ENCODE results near the gene DDX56.
A peak's percentile ranks its signal among the peaks of the same experiment; 100 is the strongest.

The DDX56 gene, protein sequence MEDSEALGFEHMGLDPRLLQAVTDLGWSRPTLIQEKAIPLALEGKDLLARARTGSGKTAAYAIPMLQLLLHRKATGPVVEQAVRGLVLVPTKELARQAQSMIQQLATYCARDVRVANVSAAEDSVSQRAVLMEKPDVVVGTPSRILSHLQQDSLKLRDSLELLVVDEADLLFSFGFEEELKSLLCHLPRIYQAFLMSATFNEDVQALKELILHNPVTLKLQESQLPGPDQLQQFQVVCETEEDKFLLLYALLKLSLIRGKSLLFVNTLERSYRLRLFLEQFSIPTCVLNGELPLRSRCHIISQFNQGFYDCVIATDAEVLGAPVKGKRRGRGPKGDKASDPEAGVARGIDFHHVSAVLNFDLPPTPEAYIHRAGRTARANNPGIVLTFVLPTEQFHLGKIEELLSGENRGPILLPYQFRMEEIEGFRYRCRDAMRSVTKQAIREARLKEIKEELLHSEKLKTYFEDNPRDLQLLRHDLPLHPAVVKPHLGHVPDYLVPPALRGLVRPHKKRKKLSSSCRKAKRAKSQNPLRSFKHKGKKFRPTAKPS

DNA sequence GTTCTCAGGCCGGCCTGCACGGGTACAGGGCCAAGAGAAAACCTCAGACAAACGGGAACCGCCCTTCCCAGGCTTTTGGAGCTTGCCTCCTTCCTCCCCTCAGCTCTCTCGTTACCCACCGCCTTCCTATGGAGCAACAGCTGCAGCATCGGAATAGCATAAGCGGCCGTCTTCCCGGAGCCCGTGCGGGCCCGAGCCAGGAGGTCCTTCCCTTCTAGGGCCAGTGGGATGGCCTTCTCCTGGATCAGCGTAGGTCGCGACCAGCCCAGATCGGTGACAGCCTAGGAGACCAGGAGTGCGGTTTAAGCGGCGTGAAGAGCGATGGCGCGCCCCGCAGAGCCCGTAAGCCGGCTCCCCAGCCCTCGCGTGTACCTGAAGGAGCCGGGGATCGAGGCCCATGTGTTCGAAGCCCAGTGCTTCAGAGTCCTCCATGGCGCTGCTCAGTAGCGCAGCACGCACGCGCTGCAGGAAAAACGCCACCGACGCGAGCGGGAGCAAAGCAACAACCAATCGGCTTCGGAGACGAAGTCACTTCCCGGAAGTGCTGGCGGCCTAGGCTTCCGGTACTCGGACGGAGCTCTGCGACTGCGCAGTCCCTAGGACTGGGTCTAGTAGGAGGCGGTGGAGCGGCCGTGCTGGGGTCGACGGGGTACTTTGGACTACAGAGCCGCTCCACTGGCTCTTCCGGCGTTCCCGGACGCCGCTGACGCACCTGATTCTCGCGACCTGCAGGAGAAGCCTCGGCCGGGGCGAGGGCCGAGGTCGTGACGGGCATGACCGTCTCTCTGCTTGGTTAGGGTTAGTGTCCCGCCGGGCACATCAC lies at the start of gene DDX56:
Gene DDX56, minus strand, starts transcription at position 445 of the 823 bp plus-strand sequence. Its CDS starts 13 bp downstream, at position 432.
- Histone ChIP-seq H3K9ac (ENCODE audit: low read length) (peak within 1 kb of the TSS; percentile 88), H3K36me3 (ENCODE audit: control insufficient read depth, insufficient read depth, low read length) (peaks cover 30% of the 10 kb centered on the region), H3K4me3 (ENCODE audit: low read length) (peak within 1 kb of the TSS; percentile 93), H3K27me3 (ENCODE audit: control insufficient read depth, insufficient read depth, low read length) (no peaks in the 10 kb centered on the region), H3K4me1 (ENCODE audit: control insufficient read depth, insufficient read depth, low read length) (peaks cover 17% of the 10 kb centered on the region), H3K9me3 (ENCODE audit: control insufficient read depth, low read length) (no peaks in the 10 kb centered on the region)

DNA sequence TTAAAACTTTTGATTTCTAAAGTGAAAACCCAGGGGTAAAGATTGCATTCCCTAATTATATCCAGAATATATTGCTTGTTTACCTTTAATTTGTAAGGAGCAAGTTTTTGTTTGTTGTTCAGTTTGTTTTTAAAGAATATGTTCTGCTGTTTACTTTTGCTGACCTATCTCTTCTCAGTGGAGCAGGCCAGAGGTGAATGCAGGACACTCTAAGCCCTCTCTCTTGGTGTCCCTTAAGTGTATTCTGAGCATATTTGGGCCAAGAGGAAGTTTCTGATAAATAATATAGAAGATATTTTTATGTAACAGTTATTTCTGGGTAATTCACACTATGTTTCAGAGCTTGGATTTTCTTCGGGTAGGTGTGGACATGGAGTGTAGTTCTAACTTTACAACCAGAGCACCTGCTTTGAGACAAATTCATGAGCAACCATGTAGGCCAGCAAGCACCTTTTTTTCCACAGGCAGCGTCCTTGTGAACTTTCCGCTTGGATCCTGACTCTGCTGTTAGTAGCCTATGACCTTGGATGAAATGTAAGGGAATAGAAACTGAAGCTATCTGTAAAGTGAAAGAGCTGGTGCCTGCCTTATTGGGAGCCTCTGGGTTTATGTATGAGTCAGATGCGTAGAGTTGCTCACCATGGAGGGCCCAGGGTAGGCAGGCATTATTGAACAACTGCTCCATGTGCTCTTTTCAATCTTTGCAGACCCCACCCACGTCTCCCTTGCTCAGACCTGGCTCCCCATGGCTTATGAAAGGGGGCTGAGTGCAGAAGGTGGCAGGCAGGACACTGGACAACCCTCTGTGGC lies 48.8 kb upstream of the DDX56 start:
- no peaks in the 10 kb centered on the region for H3K27me3 ChIP-seq (ENCODE audit: control insufficient read depth, insufficient read depth, low read length)
- no peak overlapping the region for H3K4me3 ChIP-seq (ENCODE audit: low read length)
- peaks cover 35% of the 10 kb centered on the region for H3K4me1 ChIP-seq (ENCODE audit: control insufficient read depth, insufficient read depth, low read length)
- no peak overlapping the region for H3K9ac ChIP-seq (ENCODE audit: low read length)
- H3K36me3 ChIP-seq (ENCODE audit: control insufficient read depth, insufficient read depth, low read length): peaks cover 8% of the 10 kb centered on the region
- no peaks in the 10 kb centered on the region for H3K9me3 ChIP-seq (ENCODE audit: control insufficient read depth, low read length)

DNA sequence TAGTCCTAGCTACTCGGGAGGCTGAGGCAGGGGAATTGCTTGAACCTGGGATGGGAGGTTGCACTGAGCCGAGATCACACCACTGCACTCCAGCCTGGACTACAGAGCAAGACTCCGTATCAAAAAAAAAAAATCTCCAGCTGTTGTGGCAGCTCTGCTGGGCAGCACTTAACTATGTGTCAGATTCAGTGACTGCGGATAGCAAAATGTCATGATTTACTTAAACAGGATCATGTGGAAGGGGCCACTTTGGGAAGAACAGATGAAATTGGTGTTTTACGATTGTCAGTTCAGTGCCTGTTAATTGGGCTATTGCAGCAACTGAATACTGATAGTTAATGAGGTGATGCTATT lies 48.0 kb upstream of the DDX56 start:
- Histone ChIP-seq H3K27me3 (ENCODE audit: control insufficient read depth, insufficient read depth, low read length) (no peaks in the 10 kb centered on the region), H3K36me3 (ENCODE audit: control insufficient read depth, insufficient read depth, low read length) (peaks cover 8% of the 10 kb centered on the region), H3K4me3 (ENCODE audit: low read length) (no peak overlapping the region), H3K4me1 (ENCODE audit: control insufficient read depth, insufficient read depth, low read length) (peaks cover 34% of the 10 kb centered on the region), H3K9ac (ENCODE audit: low read length) (no peak overlapping the region), H3K9me3 (ENCODE audit: control insufficient read depth, low read length) (no peaks in the 10 kb centered on the region)

DNA sequence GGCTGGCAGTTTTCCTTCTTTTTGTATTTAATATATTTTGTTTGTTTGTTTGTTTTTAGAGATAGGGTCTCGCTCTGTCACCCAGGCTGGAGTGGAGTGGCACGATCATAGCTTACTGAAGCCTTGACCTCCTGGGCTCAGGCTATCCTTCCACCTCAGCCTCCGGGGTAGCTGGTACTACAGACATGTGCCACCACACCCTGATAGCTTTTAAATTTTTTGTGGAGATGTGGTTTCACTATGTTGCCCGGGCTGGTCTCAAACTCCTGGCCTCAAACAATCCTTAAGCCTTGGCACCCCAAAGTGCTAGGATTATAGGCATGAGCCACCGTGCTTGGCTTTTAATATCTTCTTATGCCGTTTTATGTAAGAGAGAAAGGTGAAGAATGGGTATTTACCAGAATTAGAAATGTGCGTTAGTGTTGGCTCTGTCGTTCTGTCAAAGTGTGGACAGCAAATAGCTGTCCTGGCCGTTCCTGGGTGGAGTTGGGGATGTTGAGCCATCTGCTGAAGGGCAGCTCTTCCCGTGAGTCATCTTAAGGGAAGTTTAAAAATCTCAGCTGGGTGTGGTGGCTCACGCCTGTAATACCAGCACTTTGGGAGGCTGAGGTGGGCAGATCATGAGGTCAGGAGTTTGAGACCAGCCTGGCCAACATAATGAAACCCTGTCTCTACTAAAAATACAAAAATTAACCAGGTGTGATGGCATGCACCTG lies 47.5 kb upstream of the DDX56 start:
- Histone ChIP-seq H3K4me3 (ENCODE audit: low read length) (no peak overlapping the region), H3K9ac (ENCODE audit: low read length) (no peak overlapping the region), H3K36me3 (ENCODE audit: control insufficient read depth, insufficient read depth, low read length) (peaks cover 4% of the 10 kb centered on the region), H3K9me3 (ENCODE audit: control insufficient read depth, low read length) (no peaks in the 10 kb centered on the region), H3K4me1 (ENCODE audit: control insufficient read depth, insufficient read depth, low read length) (peaks cover 30% of the 10 kb centered on the region), H3K27me3 (ENCODE audit: control insufficient read depth, insufficient read depth, low read length) (no peaks in the 10 kb centered on the region)

DNA sequence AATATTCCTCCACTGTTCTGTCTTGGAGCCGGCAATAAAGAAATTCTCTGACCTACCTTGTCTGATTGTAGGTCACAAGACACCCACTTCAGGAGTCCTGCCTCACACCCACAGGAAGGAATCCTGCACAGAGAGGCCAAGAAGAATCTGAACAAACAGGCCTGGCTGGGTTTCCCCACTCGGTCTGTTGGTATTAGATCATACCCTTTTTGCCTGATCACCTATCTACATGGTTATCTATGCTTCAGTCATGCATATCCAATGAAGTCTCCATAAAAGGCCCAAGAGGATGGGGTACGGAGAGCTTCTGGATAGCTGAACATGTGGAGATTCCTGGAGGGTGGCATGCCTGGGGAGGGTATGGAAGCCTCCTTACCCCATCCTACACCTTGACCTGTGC lies 45.0 kb upstream of the DDX56 start:
- H3K4me3 ChIP-seq (ENCODE audit: low read length): no peak overlapping the region
- no peaks in the 10 kb centered on the region for H3K27me3 ChIP-seq (ENCODE audit: control insufficient read depth, insufficient read depth, low read length)
- no peaks in the 10 kb centered on the region for H3K9me3 ChIP-seq (ENCODE audit: control insufficient read depth, low read length)
- no peaks in the 10 kb centered on the region for H3K36me3 ChIP-seq (ENCODE audit: control insufficient read depth, insufficient read depth, low read length)
- no peak overlapping the region for H3K9ac ChIP-seq (ENCODE audit: low read length)
- H3K4me1 ChIP-seq (ENCODE audit: control insufficient read depth, insufficient read depth, low read length): peaks cover 33% of the 10 kb centered on the region

DNA sequence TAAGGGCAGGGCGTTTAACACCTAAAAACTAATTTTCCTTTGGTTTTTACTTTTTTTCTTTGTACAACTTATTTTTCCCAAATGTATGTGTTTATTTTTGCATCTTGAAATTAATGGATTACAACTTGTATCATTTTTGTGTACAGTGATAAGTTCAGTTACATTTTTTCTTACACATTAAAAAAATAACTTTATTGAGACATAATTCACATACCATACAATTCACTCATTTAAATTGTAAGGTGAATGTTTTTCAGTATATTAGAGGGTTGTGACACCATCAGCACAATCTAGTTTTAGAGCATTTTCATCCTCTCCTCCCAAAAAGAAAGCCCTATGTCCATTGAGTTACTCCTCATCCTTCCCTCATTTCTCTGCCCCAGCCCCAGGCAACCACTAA lies 44.3 kb upstream of the DDX56 start:
- H3K36me3 ChIP-seq (ENCODE audit: control insufficient read depth, insufficient read depth, low read length): no peaks in the 10 kb centered on the region
- no peak overlapping the region for H3K4me3 ChIP-seq (ENCODE audit: low read length)
- no peaks in the 10 kb centered on the region for H3K27me3 ChIP-seq (ENCODE audit: control insufficient read depth, insufficient read depth, low read length)
- H3K4me1 ChIP-seq (ENCODE audit: control insufficient read depth, insufficient read depth, low read length): peaks cover 31% of the 10 kb centered on the region
- no peak overlapping the region for H3K9ac ChIP-seq (ENCODE audit: low read length)
- no peaks in the 10 kb centered on the region for H3K9me3 ChIP-seq (ENCODE audit: control insufficient read depth, low read length)

DNA sequence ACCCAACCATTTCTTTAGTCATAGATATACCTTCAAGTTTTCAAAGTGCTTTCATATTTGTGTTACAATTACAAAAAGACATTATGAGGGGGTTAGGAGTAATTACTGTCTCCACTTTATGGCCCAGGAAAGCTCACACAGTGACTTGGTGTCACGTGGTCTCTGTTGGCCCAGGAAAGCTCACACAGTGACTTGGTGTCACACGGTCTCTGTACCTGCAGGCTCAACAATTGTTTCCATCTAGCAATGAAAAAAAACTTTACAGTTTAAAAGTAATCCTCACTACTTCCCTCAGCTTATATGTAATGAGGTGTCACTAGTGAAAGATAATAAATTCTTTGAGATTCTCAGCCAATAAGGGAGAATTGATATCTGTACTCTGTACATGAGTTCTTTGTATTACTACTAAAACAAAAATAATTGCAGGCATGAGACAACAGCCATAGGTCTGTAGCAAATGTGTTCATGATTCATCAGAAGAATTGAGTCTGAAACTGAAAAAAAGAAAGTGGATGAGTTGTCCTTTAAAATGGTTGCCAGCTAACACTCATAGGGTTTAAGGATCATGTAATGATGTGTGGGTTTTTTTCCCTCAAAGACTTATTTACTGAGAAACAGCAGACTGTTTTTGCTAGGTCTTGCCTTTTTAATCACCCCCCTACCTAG lies 43.6 kb upstream of the DDX56 start:
- Histone ChIP-seq H3K9ac (ENCODE audit: low read length) (no peak overlapping the region), H3K4me3 (ENCODE audit: low read length) (no peak overlapping the region), H3K36me3 (ENCODE audit: control insufficient read depth, insufficient read depth, low read length) (no peaks in the 10 kb centered on the region), H3K9me3 (ENCODE audit: control insufficient read depth, low read length) (no peaks in the 10 kb centered on the region), H3K27me3 (ENCODE audit: control insufficient read depth, insufficient read depth, low read length) (no peaks in the 10 kb centered on the region), H3K4me1 (ENCODE audit: control insufficient read depth, insufficient read depth, low read length) (peaks cover 24% of the 10 kb centered on the region)

DNA sequence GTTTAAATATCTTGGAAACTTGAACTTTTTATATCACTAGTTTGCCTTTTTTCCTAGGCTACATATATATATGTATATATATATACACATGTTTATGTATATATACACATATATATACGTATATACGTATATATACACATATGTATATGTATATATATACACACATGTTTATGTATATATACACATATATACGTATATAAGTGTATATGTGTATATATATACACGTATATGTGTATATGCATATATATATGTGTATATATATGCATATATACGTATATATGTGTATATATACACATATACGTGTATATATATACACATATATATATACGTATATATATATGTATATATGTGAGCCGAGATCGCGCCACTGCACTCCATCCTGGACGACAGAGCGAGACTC lies 42.8 kb upstream of the DDX56 start:
- Histone ChIP-seq H3K4me1 (ENCODE audit: control insufficient read depth, insufficient read depth, low read length) (peaks cover 21% of the 10 kb centered on the region), H3K36me3 (ENCODE audit: control insufficient read depth, insufficient read depth, low read length) (no peaks in the 10 kb centered on the region), H3K27me3 (ENCODE audit: control insufficient read depth, insufficient read depth, low read length) (no peaks in the 10 kb centered on the region), H3K9me3 (ENCODE audit: control insufficient read depth, low read length) (no peaks in the 10 kb centered on the region), H3K4me3 (ENCODE audit: low read length) (no peak overlapping the region), H3K9ac (ENCODE audit: low read length) (no peak overlapping the region)

DNA sequence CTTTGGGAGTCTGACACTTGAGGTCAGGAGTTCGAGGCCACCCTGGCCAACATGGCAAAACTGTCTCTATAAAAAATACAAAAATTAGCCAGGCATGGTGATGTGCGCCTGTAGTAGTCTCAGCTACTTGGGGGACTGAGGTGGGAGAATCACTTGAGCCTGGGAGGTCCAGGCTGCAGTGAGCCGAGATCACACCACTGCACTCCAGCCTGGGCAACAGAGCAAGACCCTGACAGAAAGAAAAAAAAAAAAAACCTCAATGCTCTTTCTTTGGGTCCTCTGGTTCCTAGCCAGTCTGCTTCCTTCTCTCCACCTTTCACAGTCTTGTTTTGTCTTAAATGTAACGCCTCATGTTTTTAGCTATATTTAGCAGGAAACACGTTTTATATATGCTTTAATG lies 42.1 kb upstream of the DDX56 start:
- no peak overlapping the region for H3K4me3 ChIP-seq (ENCODE audit: low read length)
- H3K9me3 ChIP-seq (ENCODE audit: control insufficient read depth, low read length): no peaks in the 10 kb centered on the region
- H3K9ac ChIP-seq (ENCODE audit: low read length): peak overlapping the region; percentile 19
- H3K27me3 ChIP-seq (ENCODE audit: control insufficient read depth, insufficient read depth, low read length): no peaks in the 10 kb centered on the region
- peaks cover 15% of the 10 kb centered on the region for H3K4me1 ChIP-seq (ENCODE audit: control insufficient read depth, insufficient read depth, low read length)
- H3K36me3 ChIP-seq (ENCODE audit: control insufficient read depth, insufficient read depth, low read length): no peaks in the 10 kb centered on the region

DNA sequence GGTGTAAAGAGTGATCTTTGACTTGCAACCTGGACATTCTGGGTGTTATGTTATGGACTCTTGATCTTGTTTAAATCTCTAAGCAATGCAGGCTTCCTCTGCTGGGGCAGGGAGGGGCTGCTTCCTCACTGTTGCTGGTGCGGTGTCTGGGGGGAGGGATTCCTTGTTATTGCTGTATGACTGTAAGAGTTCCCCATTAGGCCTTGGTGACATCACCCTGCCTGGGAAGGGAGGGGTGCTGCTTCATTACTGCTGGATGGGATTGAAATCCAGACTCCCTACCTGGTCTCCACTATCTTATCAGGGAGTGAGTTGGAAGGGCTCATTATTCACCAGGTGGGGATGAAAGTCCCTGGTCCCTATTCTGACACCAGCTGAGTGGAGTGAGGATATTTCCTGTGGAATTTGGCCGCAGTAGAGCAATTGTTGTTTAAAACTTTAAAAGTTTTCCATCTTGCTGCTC lies 41.5 kb upstream of the DDX56 start:
- Histone ChIP-seq H3K4me1 (ENCODE audit: control insufficient read depth, insufficient read depth, low read length) (peaks cover 15% of the 10 kb centered on the region), H3K4me3 (ENCODE audit: low read length) (no peak overlapping the region), H3K9ac (ENCODE audit: low read length) (peak overlapping the region; percentile 19), H3K27me3 (ENCODE audit: control insufficient read depth, insufficient read depth, low read length) (no peaks in the 10 kb centered on the region), H3K36me3 (ENCODE audit: control insufficient read depth, insufficient read depth, low read length) (no peaks in the 10 kb centered on the region), H3K9me3 (ENCODE audit: control insufficient read depth, low read length) (no peaks in the 10 kb centered on the region)

DNA sequence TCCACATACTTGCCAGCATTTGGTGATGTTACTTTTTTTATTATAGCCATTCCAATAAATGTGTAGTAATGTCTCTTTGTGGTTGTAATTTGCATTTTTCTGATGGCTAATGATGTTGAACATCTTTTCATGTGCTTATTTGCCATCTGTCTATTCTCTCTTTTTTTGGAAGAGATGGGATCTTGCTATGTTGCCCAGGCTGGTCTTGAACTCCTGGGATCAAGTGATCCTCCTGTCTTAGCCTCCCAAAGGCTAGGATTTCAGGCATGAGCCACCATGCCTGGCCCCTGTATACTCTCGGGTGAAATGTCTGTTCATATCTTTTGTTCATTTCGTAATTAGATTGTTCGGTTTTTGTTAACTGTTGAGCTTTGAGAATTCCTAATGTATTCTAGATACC lies 36.1 kb upstream of the DDX56 start:
- Histone ChIP-seq H3K4me1 (ENCODE audit: control insufficient read depth, insufficient read depth, low read length) (peaks cover 20% of the 10 kb centered on the region), H3K27me3 (ENCODE audit: control insufficient read depth, insufficient read depth, low read length) (no peaks in the 10 kb centered on the region), H3K9me3 (ENCODE audit: control insufficient read depth, low read length) (no peaks in the 10 kb centered on the region), H3K9ac (ENCODE audit: low read length) (no peak overlapping the region), H3K4me3 (ENCODE audit: low read length) (no peak overlapping the region), H3K36me3 (ENCODE audit: control insufficient read depth, insufficient read depth, low read length) (no peaks in the 10 kb centered on the region)
